Effector CD8-positive, alpha-beta T cell (primary cell): ENCODE results near the gene GRIN3A.

Source experiments
- DNase-seq: peaks from one replicate; lab custom pipeline; 2025; lab: John Stamatoyannopoulos, UW

Gene GRIN3A

GRCh38 chr9:101705135-101705661 lies 33.2 kb downstream of the GRIN3A start:
- DNase-seq = no peak

GRCh38 chr9:101702257-101702656 lies 36.2 kb downstream of the GRIN3A start:
- DNase-seq = no peak

GRCh38 chr9:101693546-101694336 lies 44.7 kb downstream of the GRIN3A start:
- DNase-seq = no peak

GRCh38 chr9:101691657-101692056 lies 46.8 kb downstream of the GRIN3A start:
- DNase-seq = no peak

- DNase-seq = no peak
Measured at GRCh38 chr9:101689039-101689438, 49.4 kb downstream of the GRIN3A start.

- DNase-seq = no peak
Measured at GRCh38 chr9:101684665-101685064, 53.8 kb downstream of the GRIN3A start.

GRCh38 chr9:101683236-101683635 lies 55.2 kb downstream of the GRIN3A start:
- DNase-seq = no peak

GRCh38 chr9:101677861-101678260 lies 60.6 kb downstream of the GRIN3A start:
- no peak for DNase-seq

- DNase-seq = no peak
Measured at GRCh38 chr9:101675341-101675740, 63.1 kb downstream of the GRIN3A start.

- no peak for DNase-seq
Measured at GRCh38 chr9:101674165-101674564, 64.3 kb downstream of the GRIN3A start.

GRCh38 chr9:101673642-101674041 lies 64.8 kb downstream of the GRIN3A start:
- no peak for DNase-seq

- DNase-seq = no peak
Measured at GRCh38 chr9:101671567-101671966, 66.9 kb downstream of the GRIN3A start.

GRCh38 chr9:101668421-101668820 lies 70.0 kb downstream of the GRIN3A start:
- no peak for DNase-seq

- no peak for DNase-seq
Measured at GRCh38 chr9:101664453-101664852, 74.0 kb downstream of the GRIN3A start.

GRCh38 chr9:101652601-101653175 lies 85.8 kb downstream of the GRIN3A start:
- no peak for DNase-seq

GRCh38 chr9:101650142-101650541 lies 88.3 kb downstream of the GRIN3A start:
- no peak for DNase-seq

- no peak for DNase-seq
Measured at GRCh38 chr9:101648493-101648892, 90.0 kb downstream of the GRIN3A start.

GRCh38 chr9:101639785-101640665 lies 98.4 kb downstream of the GRIN3A start:
- no peak for DNase-seq

GRCh38 chr9:101639311-101639710 lies 99.1 kb downstream of the GRIN3A start:
- no peak for DNase-seq

- DNase-seq = no peak
Measured at GRCh38 chr9:101636247-101636646, 102.2 kb downstream of the GRIN3A start.

- DNase-seq = no peak
Measured at GRCh38 chr9:101635473-101635872, 103.0 kb downstream of the GRIN3A start.

- no peak for DNase-seq
Measured at GRCh38 chr9:101634741-101635409, 103.6 kb downstream of the GRIN3A start.
